Measurements from ENCODE around the gene MAPK8IP1.
A peak's percentile ranks its signal among the peaks of the same experiment; 100 is the strongest.

Gene MAPK8IP1

DNA sequence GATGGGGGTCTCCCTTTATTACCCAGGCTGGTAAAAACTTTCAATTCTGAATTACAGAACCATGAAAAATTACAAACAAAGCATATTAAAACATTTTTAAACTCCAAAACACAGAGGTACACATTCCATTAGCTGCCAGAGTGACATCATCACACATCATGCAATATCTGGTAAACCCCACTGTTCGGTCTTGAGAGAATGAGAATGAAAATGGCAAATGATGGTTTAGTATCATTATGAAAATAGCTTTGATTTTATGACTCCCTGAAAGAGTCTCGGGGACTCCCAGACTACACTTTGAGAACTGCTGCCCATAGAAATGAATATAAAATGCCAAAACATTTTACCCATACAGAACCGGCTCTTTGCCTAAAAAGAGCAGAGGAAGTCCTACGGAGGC lies 55.8 kb downstream of the MAPK8IP1 start:
- no peak overlapping the region for H3K4me3 ChIP-seq (ENCODE audit: control insufficient read depth, low read depth, low read length)
- TF ChIP-seq, protein P1, sequence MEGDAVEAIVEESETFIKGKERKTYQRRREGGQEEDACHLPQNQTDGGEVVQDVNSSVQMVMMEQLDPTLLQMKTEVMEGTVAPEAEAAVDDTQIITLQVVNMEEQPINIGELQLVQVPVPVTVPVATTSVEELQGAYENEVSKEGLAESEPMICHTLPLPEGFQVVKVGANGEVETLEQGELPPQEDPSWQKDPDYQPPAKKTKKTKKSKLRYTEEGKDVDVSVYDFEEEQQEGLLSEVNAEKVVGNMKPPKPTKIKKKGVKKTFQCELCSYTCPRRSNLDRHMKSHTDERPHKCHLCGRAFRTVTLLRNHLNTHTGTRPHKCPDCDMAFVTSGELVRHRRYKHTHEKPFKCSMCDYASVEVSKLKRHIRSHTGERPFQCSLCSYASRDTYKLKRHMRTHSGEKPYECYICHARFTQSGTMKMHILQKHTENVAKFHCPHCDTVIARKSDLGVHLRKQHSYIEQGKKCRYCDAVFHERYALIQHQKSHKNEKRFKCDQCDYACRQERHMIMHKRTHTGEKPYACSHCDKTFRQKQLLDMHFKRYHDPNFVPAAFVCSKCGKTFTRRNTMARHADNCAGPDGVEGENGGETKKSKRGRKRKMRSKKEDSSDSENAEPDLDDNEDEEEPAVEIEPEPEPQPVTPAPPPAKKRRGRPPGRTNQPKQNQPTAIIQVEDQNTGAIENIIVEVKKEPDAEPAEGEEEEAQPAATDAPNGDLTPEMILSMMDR (conservative IDR thresholded peaks at IDR 0.05; ENCODE audit: control insufficient read depth, insufficient read depth, low read depth, low read length) = no peak
- DNase-seq (ENCODE audit: low read depth) = no peak

DNA sequence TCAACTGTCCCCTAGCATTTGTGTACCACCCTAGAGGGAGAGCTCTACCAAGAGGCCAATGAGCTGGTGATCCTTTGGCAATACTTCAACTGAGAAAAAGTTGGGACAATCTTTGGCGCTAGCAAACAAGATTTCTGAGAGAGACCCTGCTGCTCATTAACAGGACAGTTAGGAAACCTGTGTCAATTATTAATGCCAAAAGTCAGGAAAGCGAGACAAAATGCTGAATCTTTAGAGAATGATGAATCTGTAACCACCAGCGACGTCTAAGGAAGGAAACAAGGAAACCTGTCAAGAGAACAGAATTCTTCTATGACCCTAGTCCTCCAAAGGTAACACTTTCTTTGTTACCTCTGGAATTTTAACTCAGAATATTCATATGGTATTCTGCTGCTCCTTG lies 56.9 kb downstream of the MAPK8IP1 start:
- TF ChIP-seq, protein P1 (conservative IDR thresholded peaks at IDR 0.05; ENCODE audit: control insufficient read depth, insufficient read depth, low read depth, low read length) = no peak

DNA sequence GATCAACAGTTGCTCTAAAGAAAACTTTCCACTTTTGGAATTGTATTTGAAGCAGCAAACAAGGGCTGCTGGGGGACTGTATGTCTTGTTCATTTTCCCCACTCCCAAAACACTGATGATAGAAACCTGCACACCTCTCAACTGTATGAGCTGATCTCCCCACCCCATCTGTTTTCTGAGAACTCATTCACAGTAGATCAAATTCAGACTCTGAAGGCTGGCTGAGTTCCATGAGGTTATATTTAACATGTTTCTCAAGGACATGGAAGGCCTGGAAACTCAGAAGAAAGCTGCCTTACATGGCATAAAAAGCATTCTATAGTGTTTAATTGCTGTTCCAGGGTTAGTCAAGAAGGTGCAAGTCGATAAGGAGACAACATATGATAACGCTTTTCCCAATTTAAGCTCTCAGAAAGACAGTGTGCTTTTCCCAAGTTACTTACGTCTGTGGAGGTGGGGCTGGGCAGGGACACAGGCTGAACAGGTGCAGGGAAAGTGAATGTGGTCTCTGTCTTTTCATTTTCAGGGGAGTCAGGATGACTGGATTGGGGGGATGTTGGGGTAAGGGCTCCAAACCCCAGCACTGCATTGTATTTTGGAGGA lies 60.0 kb downstream of the MAPK8IP1 start:
- H3K4me3 ChIP-seq (ENCODE audit: control insufficient read depth, low read depth, low read length) = no peak overlapping the region
- TF ChIP-seq, protein P1 (conservative IDR thresholded peaks at IDR 0.05; ENCODE audit: control insufficient read depth, insufficient read depth, low read depth, low read length) = no peak

More for the DNA sequence above, 56.9 kb downstream of the MAPK8IP1 start:
- no peak for DNase-seq (ENCODE audit: low read depth)
- no peak overlapping the region for H3K4me3 ChIP-seq (ENCODE audit: control insufficient read depth, low read depth, low read length)

DNA sequence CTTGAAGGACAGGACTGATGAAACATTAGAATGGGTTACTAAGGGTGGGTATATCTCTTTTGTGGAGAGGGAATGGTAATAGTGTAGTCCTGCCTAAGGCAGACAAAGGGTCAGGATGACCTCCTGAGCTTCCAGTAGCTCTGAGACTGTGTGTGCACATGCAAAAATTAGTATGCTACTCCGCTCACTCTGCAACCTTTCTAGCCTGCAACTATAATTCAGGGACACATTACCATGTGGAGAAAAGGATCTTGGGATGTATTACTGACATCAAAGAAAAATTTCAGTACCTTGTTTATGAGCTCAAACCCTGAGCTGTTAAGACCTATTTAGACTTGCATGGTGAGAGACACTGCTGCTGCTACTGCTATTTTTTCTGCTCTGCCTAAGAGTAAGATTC lies 62.4 kb downstream of the MAPK8IP1 start:
- DNase-seq (ENCODE audit: low read depth) = no peak
- TF ChIP-seq, protein P1 (conservative IDR thresholded peaks at IDR 0.05; ENCODE audit: control insufficient read depth, insufficient read depth, low read depth, low read length) = no peak
- no peak overlapping the region for H3K4me3 ChIP-seq (ENCODE audit: control insufficient read depth, low read depth, low read length)

More for the DNA sequence above, 60.0 kb downstream of the MAPK8IP1 start:
- no peak for DNase-seq (ENCODE audit: low read depth)

DNA sequence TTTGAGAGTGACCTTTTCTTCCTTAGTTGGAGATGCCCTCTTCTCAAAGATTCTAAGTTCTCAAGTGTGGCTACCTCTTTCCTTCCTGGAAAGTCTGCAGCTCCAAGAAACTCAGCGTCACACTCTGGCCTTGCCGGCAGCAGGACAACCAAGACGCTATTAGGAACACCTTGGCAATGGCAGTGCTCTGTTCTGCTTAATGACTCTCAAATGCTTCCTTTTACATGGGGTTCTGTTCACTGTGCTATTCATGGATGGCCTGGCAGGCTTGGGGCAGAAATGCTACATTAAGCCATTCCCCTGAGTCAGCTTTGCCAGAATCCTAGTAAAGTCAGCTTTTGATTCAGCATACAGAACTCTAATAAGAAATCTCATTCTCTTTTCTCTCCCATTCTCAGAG lies 62.9 kb downstream of the MAPK8IP1 start:
- no peak for DNase-seq (ENCODE audit: low read depth)
- H3K4me3 ChIP-seq (ENCODE audit: control insufficient read depth, low read depth, low read length) = no peak overlapping the region
- TF ChIP-seq, protein P1 (conservative IDR thresholded peaks at IDR 0.05; ENCODE audit: control insufficient read depth, insufficient read depth, low read depth, low read length) = no peak

DNA sequence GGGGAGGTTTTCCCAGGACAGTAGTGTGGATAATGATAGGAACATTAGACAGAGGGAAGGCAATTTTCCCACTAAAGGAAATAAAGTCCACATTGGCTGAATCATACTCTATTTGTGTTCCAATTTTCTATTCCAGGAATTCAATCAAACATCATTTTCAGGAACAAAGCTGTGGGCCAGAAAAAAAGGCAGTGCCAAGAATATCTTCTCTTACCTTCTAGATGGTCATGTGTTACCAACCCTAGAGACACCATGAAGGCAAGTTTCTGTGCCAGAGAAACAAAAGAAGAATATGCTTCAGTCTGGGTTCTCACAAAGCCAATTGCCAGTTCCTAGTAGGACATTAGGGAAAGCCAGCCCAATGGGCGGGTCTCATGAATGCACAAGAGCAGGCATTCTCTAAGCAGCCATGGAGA lies 64.5 kb downstream of the MAPK8IP1 start:
- H3K4me3 ChIP-seq (ENCODE audit: control insufficient read depth, low read depth, low read length) = no peak overlapping the region
- TF ChIP-seq, protein P1 (conservative IDR thresholded peaks at IDR 0.05; ENCODE audit: control insufficient read depth, insufficient read depth, low read depth, low read length) = no peak
- DNase-seq (ENCODE audit: low read depth) = peak; percentile 22

Data from fibroblast of mammary gland (primary cell).